Neural crest cell (in vitro differentiated cells): ENCODE data around the gene MYO9A. TPM values are rescaled to one million over a fixed set of nuclear protein-coding genes. Genes with fewer than 3 reads are reported as not detected.
"Not testable (repeated sequence)": the region's sequence is repeated elsewhere in the genome, so short reads cannot be mapped to it uniquely, and the experiment has no call there.

Experiments used
- DNase-seq: peaks from one replicate; pipeline ENCODE4 v3.0.0; 2021; ENCODE audit warnings: low read depth, mixed read lengths, low spot score
- H3K27ac Mint-ChIP-seq: one replicate; pipeline ENCODE4 v1.8.0; 2021; ENCODE audit warnings: mild to moderate bottlenecking, mixed read lengths; ENCODE audit not compliant: unreplicated experiment
- H3K27me3 Mint-ChIP-seq: 2 replicates; pipeline ENCODE4 v1.8.0; 2021; ENCODE audit warnings: low read depth, mild to moderate bottlenecking, mixed read lengths
- H3K36me3 Mint-ChIP-seq: 2 replicates; pipeline ENCODE4 v1.8.0; 2021; ENCODE audit warnings: low read depth, mild to moderate bottlenecking, mixed read lengths
- H3K4me1 Mint-ChIP-seq: 2 replicates; pipeline ENCODE4 v1.8.0; 2021; ENCODE audit warnings: mixed read lengths
- H3K4me3 Mint-ChIP-seq: one replicate; pipeline ENCODE4 v1.8.0; 2021; ENCODE audit warnings: mild to moderate bottlenecking, mixed read lengths
- H3K9me3 Mint-ChIP-seq: 2 replicates; pipeline ENCODE4 v1.8.0; 2021; ENCODE audit warnings: mixed read lengths
- total RNA-seq: library from RNA; stranded (reverse); gene quantifications from 2 replicates; pipeline ENCODE4 v1.2.1, GENCODE V29; 2021
- TF ChIP-seq, protein P1 (sequence below): fragments of 200-600 bp; sonication (generic); conservative IDR thresholded peaks from 2 replicates; pipeline ENCODE4 v1.5.0; 2021; ENCODE audit warnings: antibody characterized with exemption, mild to moderate bottlenecking

The MYO9A gene
- total RNA-seq, 1 donor from 2014 or later = 31.3 TPM

DNA sequence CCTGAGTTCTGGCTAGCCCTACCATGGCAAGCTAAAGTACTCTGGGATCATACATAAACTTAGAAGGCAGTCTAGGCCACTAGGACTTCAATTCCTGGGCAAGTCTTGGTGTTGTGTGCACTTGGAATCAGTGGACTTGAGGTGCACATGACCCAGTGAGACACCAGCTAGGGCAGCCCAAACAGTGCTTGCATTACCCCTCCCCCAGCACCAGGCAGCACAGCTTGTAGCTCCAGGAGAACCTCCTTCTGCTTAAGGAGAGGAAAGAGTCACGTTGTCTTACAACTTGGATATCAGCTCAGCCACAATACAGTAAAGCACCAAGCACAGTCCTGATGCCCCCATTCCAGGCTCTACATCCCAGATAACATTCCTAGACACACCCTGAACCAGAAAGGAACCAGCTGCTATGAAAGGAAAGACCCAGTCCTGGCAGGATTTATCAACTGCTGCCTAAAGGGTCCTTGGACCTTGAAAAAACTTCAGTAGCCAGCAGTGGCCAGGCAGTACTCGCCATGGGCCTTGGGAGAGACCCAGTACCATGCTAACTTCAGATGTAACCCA is 57.2 kb downstream of the MYO9A start:
- H3K27ac Mint-ChIP-seq = no peak overlapping the region
- H3K27me3 Mint-ChIP-seq = no peaks in the 10 kb centered on the region
- DNase-seq = no peak
- peaks cover 8% of the 10 kb centered on the region for H3K36me3 Mint-ChIP-seq
- peaks cover 25% of the 10 kb centered on the region for H3K4me1 Mint-ChIP-seq
- H3K4me3 Mint-ChIP-seq = no peak overlapping the region
- TF ChIP-seq, protein P1, sequence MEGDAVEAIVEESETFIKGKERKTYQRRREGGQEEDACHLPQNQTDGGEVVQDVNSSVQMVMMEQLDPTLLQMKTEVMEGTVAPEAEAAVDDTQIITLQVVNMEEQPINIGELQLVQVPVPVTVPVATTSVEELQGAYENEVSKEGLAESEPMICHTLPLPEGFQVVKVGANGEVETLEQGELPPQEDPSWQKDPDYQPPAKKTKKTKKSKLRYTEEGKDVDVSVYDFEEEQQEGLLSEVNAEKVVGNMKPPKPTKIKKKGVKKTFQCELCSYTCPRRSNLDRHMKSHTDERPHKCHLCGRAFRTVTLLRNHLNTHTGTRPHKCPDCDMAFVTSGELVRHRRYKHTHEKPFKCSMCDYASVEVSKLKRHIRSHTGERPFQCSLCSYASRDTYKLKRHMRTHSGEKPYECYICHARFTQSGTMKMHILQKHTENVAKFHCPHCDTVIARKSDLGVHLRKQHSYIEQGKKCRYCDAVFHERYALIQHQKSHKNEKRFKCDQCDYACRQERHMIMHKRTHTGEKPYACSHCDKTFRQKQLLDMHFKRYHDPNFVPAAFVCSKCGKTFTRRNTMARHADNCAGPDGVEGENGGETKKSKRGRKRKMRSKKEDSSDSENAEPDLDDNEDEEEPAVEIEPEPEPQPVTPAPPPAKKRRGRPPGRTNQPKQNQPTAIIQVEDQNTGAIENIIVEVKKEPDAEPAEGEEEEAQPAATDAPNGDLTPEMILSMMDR = no peak
- H3K9me3 Mint-ChIP-seq = peaks cover 6% of the 10 kb centered on the region

DNA sequence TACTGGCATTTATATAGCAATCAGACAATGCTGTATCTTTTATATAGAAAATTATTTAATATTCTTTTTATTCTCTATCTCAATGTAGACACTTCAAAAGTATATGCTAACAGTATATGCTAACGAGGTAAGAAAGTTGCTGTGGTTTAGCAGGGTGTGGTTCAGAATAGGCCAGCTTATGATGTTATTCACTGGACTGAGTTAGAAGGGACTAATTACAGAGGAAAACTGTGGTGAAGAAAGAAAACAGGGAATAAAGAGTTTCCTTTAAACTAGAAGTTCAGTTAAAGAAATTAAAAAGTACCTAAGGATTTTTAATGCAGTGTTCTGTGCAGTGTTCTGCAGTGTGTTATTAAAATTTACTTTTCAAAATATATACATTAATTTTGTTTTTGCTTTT is 59.4 kb downstream of the MYO9A start:
- H3K27me3 Mint-ChIP-seq = no peaks in the 10 kb centered on the region
- no peak overlapping the region for H3K4me3 Mint-ChIP-seq
- H3K27ac Mint-ChIP-seq = peak overlapping the region; percentile 81
- peaks cover 29% of the 10 kb centered on the region for H3K4me1 Mint-ChIP-seq
- H3K9me3 Mint-ChIP-seq = peaks cover 3% of the 10 kb centered on the region
- TF ChIP-seq, protein P1 = no peak
- peaks cover 8% of the 10 kb centered on the region for H3K36me3 Mint-ChIP-seq
- no peak for DNase-seq

DNA sequence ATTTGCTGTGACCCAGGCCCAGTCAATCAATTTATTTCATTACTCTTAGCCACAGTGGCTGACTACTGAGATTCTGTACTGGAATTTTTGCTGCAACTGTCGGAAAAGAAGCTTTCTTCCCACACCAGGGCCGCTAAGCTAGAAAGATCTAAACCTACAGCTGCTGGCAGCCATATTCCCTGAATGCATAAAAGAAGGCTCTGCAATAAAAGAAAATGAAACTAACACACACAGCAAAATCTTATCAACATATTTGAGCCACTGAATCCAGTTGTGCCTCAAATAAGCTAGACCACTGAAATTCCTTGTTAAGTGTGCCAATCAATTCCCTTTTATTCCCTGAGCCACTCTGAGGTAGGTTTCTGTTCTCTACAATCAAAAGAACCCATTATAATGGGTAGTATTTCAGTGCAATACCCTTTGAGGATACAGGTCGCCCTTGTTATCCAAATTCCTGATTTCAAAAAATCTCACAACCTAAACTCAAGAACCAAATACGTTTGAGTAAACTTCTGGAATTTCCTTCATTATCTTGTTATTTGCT is 60.3 kb downstream of the MYO9A start:
- no peak for DNase-seq
- Mint-ChIP-seq H3K4me1 (peaks cover 29% of the 10 kb centered on the region), H3K27ac (no peak overlapping the region), H3K9me3 (no peaks in the 10 kb centered on the region), H3K27me3 (no peaks in the 10 kb centered on the region), H3K36me3 (peaks cover 8% of the 10 kb centered on the region), H3K4me3 (no peak overlapping the region)
- TF ChIP-seq, protein P1 = no peak

DNA sequence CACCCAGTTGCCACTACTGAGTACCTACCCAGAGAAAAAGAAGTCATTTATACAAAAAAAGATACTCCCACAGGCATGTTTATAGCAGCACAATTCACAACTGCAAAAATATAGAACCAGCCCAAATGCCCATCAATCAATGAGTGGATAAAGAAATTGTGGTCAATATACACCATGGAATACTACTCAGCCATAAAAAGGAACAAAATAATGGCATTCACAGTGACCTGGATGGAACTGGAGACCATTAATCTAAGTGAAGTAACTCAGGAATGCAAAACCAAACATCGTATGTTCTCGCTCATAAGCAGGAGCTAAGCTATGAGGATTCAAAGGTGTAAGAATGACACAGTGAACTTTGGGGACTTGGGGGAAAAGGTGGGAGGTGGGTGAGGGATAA is 61.7 kb downstream of the MYO9A start:
- not testable (repeated sequence) for DNase-seq, H3K27me3 Mint-ChIP-seq, H3K4me3 Mint-ChIP-seq, H3K9me3 Mint-ChIP-seq, H3K36me3 Mint-ChIP-seq, H3K27ac Mint-ChIP-seq
- peaks cover 29% of the 10 kb centered on the region for H3K4me1 Mint-ChIP-seq

DNA sequence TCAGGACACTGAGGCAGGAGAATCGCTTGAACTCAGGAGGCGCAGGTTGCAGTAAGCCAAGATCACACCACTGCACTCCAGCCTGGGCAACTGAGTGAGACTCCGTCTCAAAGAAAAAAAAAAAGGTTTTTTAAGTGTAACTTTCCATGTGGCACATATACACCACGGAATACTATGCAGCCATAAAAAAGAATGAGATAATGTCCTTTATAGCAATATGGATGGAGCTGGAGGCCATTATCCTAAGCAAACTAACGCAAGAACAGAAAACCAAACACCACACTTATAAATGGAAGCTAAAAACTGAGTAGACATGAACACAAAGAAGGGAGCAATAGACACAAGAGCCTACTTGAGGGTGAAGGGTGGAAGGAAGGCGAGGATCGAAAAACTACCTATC is 64.7 kb downstream of the MYO9A start:
- not testable (repeated sequence) for H3K27me3 Mint-ChIP-seq, DNase-seq, H3K36me3 Mint-ChIP-seq

DNA sequence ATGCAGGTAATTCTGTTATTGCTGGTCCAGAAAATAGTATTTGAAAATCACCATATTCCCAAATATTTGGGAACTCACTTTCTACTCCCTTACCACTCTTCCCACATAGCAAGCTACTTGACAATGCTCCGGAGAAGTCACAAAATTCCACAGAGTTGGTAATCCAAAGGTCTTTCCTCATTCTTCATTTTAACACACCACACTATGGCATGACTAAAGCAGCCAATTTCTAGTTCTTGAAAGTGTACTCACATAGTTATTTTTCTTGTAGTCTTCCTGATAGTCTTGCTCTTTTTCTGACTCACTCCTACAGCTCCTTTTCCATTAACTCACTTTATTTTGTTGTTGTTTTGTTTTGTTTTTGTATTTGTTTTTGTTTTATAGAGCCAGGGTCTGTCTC is 67.2 kb downstream of the MYO9A start:
- Mint-ChIP-seq H3K9me3 (no peaks in the 10 kb centered on the region), H3K27ac (no peak overlapping the region), H3K36me3 (peaks cover 7% of the 10 kb centered on the region), H3K4me3 (no peak overlapping the region), H3K4me1 (peaks cover 4% of the 10 kb centered on the region), H3K27me3 (no peaks in the 10 kb centered on the region)
- TF ChIP-seq, protein P1 = no peak
- DNase-seq = no peak

More for the DNA sequence above, 64.7 kb downstream of the MYO9A start:
- H3K4me3 Mint-ChIP-seq, H3K9me3 Mint-ChIP-seq, H3K27ac Mint-ChIP-seq: not testable (repeated sequence)
- peaks cover 16% of the 10 kb centered on the region for H3K4me1 Mint-ChIP-seq
